GM18858 (cell line): ENCODE results near the gene EML2.
"Not testable (repeated sequence)": the region's sequence is repeated elsewhere in the genome, so short reads cannot be mapped to it uniquely, and the experiment has no call there.

Source experiments
- ATAC-seq: cut with Tn5 transposase; IDR thresholded peaks from one replicate; pipeline ENCODE4 v1.9.1; 2021; ENCODE audit not compliant: unreplicated experiment

The EML2 gene

DNA sequence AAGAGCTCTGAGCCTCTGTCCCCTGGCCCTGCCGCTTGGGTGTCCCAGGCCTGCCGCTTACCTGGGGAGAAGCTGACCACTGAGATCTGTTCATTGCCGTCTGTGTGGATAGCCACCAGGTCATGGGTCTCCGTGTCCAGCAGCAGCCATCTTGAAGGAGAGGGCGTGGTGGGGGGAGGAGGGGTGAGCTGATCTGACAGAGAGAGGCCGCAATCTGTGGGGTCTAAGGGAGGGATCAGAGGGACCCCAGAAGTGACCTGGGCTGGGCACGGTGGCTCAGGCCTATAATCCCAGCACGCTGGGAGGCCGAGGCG is 22.5 kb downstream of the EML2 start:
- no peak for ATAC-seq

DNA sequence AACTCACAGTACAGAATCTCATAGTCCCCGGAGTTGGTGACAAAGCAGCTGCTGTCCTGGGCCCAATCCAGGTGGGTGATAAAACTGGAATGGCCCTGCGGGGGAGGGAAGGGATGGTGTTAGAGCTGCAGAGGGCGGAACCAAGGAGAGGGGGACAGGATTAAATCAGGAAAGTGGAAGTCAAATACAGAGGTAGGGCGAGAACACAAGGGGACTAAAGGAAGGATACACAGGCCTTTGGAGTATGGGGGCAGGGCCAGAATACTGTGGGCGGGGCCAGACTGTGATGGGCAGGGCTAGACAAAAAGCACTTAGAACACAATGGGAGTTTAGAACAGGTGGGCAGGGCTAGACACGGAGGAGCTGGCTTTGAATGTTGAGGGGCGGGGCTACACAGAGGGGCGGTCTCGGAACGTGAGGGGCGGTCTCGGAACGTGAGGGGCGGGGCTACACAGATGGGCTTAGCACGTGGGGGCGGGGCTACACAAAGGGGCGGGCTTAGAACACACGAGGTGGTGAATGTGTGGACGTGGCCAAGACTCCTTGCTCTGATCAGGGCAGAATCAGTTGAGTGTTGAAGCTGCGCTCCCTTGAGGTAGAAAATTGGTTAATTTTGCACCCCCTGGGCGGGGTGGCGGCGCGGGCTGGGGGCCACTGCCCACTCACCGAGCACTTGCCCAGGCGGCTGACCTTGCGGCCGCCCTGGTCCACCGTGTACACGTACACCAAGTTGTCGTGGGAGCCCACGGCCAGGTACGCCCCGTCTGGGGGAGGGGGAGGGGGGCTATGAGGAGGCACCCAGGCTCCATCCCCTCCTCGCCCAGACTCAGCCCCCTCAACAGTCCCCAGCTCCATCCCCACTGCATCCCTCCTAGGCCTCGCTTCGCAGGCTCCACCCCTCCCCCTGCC is 23.1 kb downstream of the EML2 start:
- no peak for ATAC-seq

GRCh38 chr19:45615056-45615455 is 24.1 kb downstream of the EML2 start:
- not testable (repeated sequence) for ATAC-seq

DNA sequence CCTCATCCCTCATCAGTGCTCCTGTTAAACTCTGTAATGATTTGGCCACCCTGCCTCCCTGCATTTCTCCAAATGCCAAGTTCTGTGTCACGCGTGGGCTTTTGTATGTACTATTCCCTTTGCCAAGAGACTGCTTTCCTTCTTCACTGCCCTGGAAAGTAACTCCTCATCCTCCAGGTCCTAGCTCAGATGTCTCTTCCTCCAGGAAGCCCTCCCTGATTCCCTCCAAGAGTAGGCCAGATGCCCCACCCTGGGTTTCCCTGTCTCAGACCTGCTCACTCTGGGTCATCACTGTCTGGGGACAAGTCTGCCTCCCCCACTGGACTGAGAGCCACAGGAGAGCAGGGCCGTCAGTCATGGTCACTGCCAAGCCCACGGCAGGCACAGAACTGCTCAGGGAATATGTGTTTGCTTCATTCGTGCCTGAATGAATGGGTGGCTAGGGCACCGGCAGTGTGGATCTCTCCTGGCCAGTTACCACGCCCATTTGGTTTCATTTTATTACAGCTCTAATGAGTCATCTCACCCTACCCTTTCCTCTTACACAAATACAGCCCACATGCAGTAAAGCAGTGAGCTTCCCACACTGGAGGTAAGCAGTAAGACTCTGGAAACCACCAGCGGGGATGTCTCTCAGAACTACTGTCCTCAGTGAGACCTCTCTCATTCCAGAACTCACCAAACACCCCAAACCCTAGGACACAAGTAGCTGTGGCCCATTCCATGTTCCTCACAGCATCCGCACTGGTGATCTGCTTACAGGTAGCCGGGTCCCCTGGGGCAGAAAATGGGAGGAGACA is 25.1 kb downstream of the EML2 start:
- no peak for ATAC-seq

GRCh38 chr19:45608948-45609347 is 30.2 kb downstream of the EML2 start:
- ATAC-seq = no peak

GRCh38 chr19:45607071-45608029 is 31.8 kb downstream of the EML2 start:
- ATAC-seq = no peak

- ATAC-seq = no peak
These were observed 37.4 kb downstream of the EML2 start, which contains the start of gene GPR4 for GRCh38 chr19:45601524-45602374. GPR4 (minus strand) TSS chr19:45602212; CDS start chr19:45591866, 10,346 bp downstream.

DNA sequence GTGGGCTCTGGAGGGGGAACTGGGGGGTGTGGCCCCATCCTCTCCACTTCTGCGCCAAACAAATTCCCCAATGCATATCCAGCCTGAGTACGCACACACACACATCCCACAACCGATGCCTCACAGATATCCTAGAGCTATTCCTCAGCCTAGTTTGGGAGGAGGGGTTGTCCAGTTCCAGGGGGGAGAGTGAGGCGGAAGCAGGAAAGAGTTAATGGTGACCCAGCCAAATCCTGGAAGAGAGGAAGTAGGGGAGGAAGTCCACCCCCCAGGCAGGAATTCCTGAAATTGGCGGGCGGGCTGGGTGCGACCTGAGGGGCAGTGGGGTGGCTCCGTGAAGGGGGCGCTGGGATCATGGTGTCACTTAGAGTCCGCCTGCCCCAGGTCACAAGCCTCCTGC is 38.1 kb downstream of the EML2 start:
- ATAC-seq = no peak

DNA sequence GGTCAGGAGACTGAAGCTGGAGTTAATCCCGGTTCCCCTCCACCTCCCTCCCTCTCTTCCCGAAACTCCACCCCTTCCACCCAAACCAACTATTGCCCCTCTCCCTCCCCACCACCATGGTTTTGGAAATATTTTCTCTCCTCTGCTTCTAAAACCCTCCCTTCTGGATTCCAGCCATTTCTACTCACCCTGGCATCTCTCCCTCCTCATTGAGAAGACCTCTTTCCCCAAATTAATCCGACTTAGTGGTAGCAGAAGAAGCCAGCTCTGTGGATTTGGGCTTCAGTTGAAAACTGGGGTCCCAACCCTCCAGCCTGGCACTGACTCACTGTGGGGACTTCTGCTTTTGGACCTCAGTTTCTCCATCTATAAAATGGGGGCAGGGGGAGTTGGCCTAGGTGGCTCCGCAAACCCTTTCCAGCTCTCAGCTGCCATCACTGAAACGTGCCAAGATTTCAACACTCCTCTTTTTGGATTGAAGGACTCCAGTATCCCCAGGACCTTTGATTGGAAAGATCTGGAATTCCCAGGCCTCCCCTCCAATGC is 38.8 kb downstream of the EML2 start:
- ATAC-seq = no peak

DNA sequence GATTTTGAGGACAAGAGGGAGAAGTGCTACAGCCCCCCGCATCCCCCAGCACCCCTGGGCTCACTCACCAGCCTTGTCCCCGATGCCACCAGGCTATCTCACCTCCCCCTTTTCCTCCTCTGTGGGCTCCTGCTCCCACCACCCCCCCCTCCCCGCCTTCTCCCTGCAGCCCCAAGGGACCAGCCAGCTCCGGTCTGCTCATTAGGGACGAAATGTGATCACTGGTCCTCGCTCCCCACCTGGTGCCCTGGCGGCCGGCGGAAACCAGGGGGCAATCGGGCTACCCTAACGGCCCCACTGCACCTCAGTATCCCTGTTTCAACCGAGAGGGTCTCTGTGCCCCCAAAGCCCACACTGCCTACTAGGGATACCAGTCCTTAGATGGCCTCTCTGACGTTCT is 39.9 kb downstream of the EML2 start:
- no peak for ATAC-seq

GRCh38 chr19:45598267-45599001 is 40.8 kb downstream of the EML2 start:
- ATAC-seq = no peak

- no peak for ATAC-seq
These were observed 41.6 kb downstream of the EML2 start for GRCh38 chr19:45597425-45598111.

GRCh38 chr19:45595814-45596213 is 43.4 kb downstream of the EML2 start:
- ATAC-seq = no peak

DNA sequence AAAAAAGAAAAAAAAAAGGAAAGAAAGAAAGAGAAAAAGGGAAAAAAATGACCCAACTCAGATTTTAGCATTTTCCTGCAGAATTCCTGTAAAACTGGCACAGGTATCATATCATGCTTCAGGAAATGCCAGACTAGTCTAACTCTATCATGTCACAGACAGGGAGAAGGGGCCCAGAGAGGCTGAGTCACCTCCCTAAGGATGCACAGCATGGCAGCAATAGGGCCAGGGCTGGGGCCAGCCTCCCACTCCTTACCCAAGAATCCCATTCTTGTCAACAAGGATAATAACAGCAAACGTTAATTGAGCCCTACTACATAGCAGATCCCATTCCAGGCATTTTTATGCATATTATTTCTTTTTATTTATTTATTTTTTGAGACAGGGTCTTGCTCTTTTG is 45.7 kb downstream of the EML2 start:
- no peak for ATAC-seq

DNA sequence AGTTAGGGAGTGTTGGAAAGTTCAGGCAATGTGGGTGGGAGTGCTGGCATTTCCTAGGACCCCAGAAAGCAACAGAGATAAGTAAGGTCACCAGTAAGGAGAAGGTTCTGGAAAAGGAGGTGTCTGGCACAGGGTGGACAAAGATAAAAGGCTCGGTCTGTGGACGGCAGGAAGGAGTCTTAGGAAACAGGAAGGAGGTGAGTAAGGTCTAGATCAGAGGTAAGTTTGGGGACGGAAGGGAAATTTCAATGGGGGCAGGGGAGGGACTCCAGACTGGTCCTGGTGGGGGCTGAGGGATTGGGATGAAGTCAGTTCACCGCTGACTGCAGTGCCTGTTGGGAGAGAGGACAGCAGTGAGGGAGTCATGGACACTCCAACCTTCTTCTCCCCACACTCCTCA is 46.8 kb downstream of the EML2 start:
- ATAC-seq = no peak

DNA sequence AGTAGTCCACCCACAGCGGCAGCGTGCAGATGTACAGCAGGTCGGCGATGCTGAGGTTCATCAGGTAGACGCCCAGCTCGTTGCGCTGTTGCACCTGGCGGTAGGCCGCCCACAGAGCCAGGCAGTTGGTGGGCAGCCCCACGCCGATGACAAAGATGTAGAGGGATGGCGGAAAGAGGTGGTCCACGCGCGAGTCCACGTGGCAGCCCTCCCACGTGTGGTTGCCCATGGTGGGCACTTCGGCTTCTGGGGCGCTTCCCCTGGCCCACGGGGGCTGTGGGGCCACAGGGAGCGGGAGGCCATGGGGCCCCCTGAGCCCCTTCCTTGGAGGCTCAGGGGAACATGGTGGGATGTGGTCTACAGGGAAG is 47.6 kb downstream of the EML2 start:
- no peak for ATAC-seq

DNA sequence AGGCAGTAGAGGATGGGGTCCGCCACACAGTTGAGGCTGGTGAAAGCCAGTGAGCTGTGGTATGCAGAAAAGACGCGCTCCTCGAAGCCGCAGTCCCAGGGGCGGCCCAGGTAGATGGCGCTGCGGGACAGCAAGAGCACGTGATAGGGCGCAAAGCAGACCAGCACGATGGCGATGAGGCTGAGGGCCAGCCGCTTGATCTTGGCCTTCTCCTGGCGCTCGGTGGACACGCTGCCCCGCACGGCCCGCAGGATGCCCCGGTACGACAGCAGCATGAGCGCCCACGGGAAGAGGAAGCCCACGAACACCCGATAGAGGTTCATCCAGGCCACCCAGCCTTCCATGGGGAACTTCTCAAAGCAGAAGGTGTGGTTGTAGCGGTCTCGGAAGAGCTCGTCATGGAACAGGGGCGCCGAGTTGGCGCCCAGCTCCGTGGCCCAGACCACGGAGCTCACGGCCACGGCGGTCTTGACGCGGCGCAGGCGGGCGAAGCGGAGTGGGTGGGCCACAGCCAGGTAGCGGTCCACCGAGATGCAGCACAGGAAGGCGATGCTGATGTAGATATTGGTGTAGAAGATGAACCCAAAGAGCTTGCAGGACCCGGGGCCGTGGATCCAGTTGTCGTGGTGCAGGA is 48.1 kb downstream of the EML2 start:
- no peak for ATAC-seq

DNA sequence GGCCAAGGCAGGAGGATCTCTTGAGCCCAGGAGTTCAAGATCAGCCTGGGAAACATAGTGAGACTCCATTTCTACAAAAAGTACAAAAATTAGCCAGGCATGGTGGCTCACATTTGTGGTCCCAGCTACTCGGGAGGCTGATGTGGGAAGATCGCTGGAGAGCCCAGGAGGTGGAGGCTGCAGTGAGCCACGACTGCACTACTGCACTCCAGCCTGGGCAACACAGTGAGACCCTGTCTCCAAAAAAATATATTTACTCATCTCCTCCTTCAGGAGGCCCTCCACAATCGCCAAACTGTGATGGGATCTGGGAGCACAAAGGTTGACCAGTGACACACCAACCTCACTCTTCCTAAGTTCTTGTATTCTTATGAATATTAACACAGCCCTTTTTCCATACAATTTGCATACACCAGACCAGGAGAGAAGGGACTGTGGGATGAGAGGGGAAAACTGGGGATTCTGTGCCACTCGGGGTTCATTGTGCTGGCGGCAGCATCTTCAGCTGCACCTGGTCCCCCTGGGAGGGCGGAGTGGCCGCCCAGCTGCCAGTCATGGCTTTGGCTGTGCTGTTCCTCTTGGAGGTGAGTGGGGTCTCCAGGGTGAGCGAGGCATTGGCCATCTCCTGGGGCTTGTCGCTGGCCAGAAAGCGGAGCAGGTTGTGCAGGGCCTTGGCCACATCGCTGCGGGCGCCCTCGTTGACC is 48.7 kb downstream of the EML2 start:
- no peak for ATAC-seq
